ENCODE measurements around the gene ZDHHC11.

GRCh38 chr5:854966-855743, 4.4 kb upstream of the ZDHHC11 start:
- no peak for TF ChIP-seq CTCF (conservative IDR thresholded peaks at IDR 0.05)
- no peak for TF ChIP-seq ZFX (IDR thresholded peaks at IDR 0.05)

All from C4-2B (cell line).